Left renal cortex interstitium (tissue), 4 donors: ENCODE results near the gene KCNN3. TPM values are rescaled to one million over a fixed set of nuclear protein-coding genes. Genes with fewer than 3 reads are reported as not detected.
A peak's percentile ranks its signal among the peaks of the same experiment; 100 is the strongest.
"Not testable (repeated sequence)": the region's sequence is repeated elsewhere in the genome, so short reads cannot be mapped to it uniquely, and the experiment has no call there.

Source experiments
- DNase-seq, 4 donors: peaks; one replicate each; pipeline ENCODE4 v3.0.0-alpha.2; 2013; ENCODE audit warnings: low read depth in 4 of 4, low spot score in 2 of 4, missing footprints in 1 of 4
- polyA plus RNA-seq, 4 donors: library from polyadenylated mRNA; unstranded; fragments of 120-200 nt; gene quantifications; one replicate each; pipeline ENCODE4 v1.2.1, GENCODE V29; 2013; ENCODE audit not compliant: insufficient read length in 4 of 4

The KCNN3 gene
- polyA plus RNA-seq, 4 donors, result 2.4 to 3.3 (median 2.5) TPM

- not testable (repeated sequence) for DNase-seq
Observed at GRCh38 chr1:154672245-154672644, 197.8 kb downstream of the KCNN3 start.

- DNase-seq, result not testable (repeated sequence)
Observed at GRCh38 chr1:154671412-154671811, 198.7 kb downstream of the KCNN3 start.

GRCh38 chr1:154670310-154671270 is 199.5 kb downstream of the KCNN3 start:
- not testable (repeated sequence) for DNase-seq

- peak; percentile 28 to 59 (median 50) for DNase-seq
Observed at GRCh38 chr1:154669464-154670282, 200.4 kb downstream of the KCNN3 start.

GRCh38 chr1:154666051-154666790 is 203.9 kb downstream of the KCNN3 start:
- DNase-seq, result no peak

GRCh38 chr1:154664331-154665002 is 205.6 kb downstream of the KCNN3 start:
- no peak for DNase-seq

GRCh38 chr1:154663471-154664060 is 206.5 kb downstream of the KCNN3 start:
- no peak for DNase-seq

GRCh38 chr1:154661110-154661509 is 209.0 kb downstream of the KCNN3 start:
- DNase-seq, result no peak

GRCh38 chr1:154659823-154660592 is 210.1 kb downstream of the KCNN3 start:
- no peak for DNase-seq

- DNase-seq, result no peak
Observed at GRCh38 chr1:154657556-154657955, 212.5 kb downstream of the KCNN3 start.

- no peak for DNase-seq
Observed at GRCh38 chr1:154652893-154653292, 217.2 kb downstream of the KCNN3 start.

Other genes starting within 250 kb of the KCNN3 start
- 10 to 100 TPM; 36.4 to 48.0 (median 41.3) TPM for gene PMVK, start 66.4 kb upstream of the KCNN3 start, polyA plus RNA-seq
- 10 to 100 TPM; 68.3 to 81.2 (median 73.6) TPM for gene PBXIP1, start 85.8 kb upstream of the KCNN3 start, polyA plus RNA-seq
- 10 to 100 TPM; 41.4 to 51.2 (median 47.0) TPM for gene PYGO2, start 91.5 kb upstream of the KCNN3 start, polyA plus RNA-seq
- 10 to 100 TPM; 71.9 to 91.5 (median 80.8) TPM for gene SHC1, start 100.5 kb upstream of the KCNN3 start, polyA plus RNA-seq
- gene CKS1B, start 104.4 kb upstream of the KCNN3 start, polyA plus RNA-seq, result 10 to 100 TPM; 82.3 to 99.0 (median 91.8) TPM
- gene FLAD1, start 113.1 kb upstream of the KCNN3 start, polyA plus RNA-seq, result 10 to 100 TPM; 27.4 to 38.7 (median 32.6) TPM
- 1 to 10 TPM in 1 of 4 donors, under 1 TPM in 3; 0.27 to 1.4 (median 0.60) TPM for gene LENEP, start 123.3 kb upstream of the KCNN3 start, polyA plus RNA-seq
- 10 to 100 TPM; 11.8 to 17.9 (median 15.4) TPM for gene ZBTB7B, start 132.5 kb upstream of the KCNN3 start, polyA plus RNA-seq
- 1 to 10 TPM; 1.1 to 2.5 (median 1.9) TPM for gene DCST2, start 163.5 kb upstream of the KCNN3 start, polyA plus RNA-seq
- gene DCST1, start 163.5 kb upstream of the KCNN3 start, polyA plus RNA-seq, result under 1 TPM; 0.14 to 0.44 (median 0.35) TPM
- gene ADAM15, start 181.0 kb upstream of the KCNN3 start, polyA plus RNA-seq, result 10 to 100 TPM; 36.7 to 55.8 (median 55.4) TPM
- gene EFNA4, start 193.5 kb upstream of the KCNN3 start, polyA plus RNA-seq, result 10 to 100 TPM; 18.1 to 24.5 (median 21.3) TPM
- 1 to 10 TPM; 4.9 to 9.4 (median 6.7) TPM for gene EFNA3, start 208.6 kb upstream of the KCNN3 start, polyA plus RNA-seq